ENCODE results near the gene KCNQ1OT1.

GRCh38 chr11:2741006-2741376 is 41.2 kb upstream of the KCNQ1OT1 start:
- no peak for TF ChIP-seq CTCF (IDR thresholded peaks at IDR 0.05; ENCODE audit: low read depth, low read length)
- TF ChIP-seq EZH2phosphoT487 (IDR thresholded peaks at IDR 0.05; ENCODE audit: low read depth), result no peak

All from OCI-LY3 (cell line).